GM23338 (cell line): Measurements from ENCODE around the gene OR2A25. TPM values are rescaled to one million over a fixed set of nuclear protein-coding genes. Genes with fewer than 3 reads are reported as not detected.

ENCODE experiments used
- ATAC-seq: fragments of 200-7000 bp; cut with Tn5 transposase; 3 replicates; pipeline ENCODE4 v1.9.1; 2020
- DNase-seq: peaks from one replicate; pipeline ENCODE4 v3.0.0-alpha.2; 2015; ENCODE audit warnings: low spot score
- H2AFZ ChIP-seq: fragments of 200-600 bp; sonication (generic); 2 replicates; pipeline ENCODE4 v1.8.0; 2016; ENCODE audit warnings: antibody characterized with exemption, mild to moderate bottlenecking, moderate library complexity
- H3F3A ChIP-seq: fragments of 200-600 bp; sonication (generic); replicated peaks from 2 replicates; pipeline ENCODE4 v1.8.0; 2017; ENCODE audit warnings: antibody characterized with exemption, mixed run types, low read depth
- H3K27ac ChIP-seq: fragments of 200-600 bp; sonication (generic); 2 replicates; pipeline ENCODE4 v1.6.1; 2016; ENCODE audit warnings: low read depth
- H3K27me3 ChIP-seq: fragments of 200-600 bp; sonication (generic); 2 replicates; pipeline ENCODE4 v1.8.0; 2016; ENCODE audit warnings: mild to moderate bottlenecking, mixed run types, moderate library complexity; ENCODE audit not compliant: insufficient read depth
- H3K36me3 ChIP-seq: fragments of 200-600 bp; sonication (generic); 2 replicates; pipeline ENCODE4 v1.8.0; 2016; ENCODE audit warnings: mild to moderate bottlenecking; ENCODE audit not compliant: insufficient read depth
- H3K4me1 ChIP-seq: fragments of 200-600 bp; sonication (generic); 2 replicates; pipeline ENCODE4 v1.8.0; 2016; ENCODE audit warnings: mild to moderate bottlenecking, moderate library complexity; ENCODE audit not compliant: insufficient read depth
- H3K4me2 ChIP-seq: fragments of 200-600 bp; sonication (generic); 2 replicates; pipeline ENCODE4 v1.7.1; 2017; ENCODE audit warnings: mixed run types
- H3K4me3 ChIP-seq: fragments of 200-600 bp; sonication (generic); 2 replicates; pipeline ENCODE4 v1.6.1; 2016; ENCODE audit warnings: mixed run types
- H3K79me2 ChIP-seq: fragments of 200-600 bp; sonication (generic); replicated peaks from 2 replicates; pipeline ENCODE4 v1.8.0; 2017; ENCODE audit warnings: mild to moderate bottlenecking; ENCODE audit not compliant: insufficient read depth
- H3K9me2 ChIP-seq: fragments of 200-600 bp; sonication (generic); 2 replicates; pipeline ENCODE4 v1.8.0; 2017; ENCODE audit not compliant: insufficient read depth
- H4K20me1 ChIP-seq: fragments of 200-600 bp; sonication (generic); replicated peaks from 2 replicates; pipeline ENCODE4 v1.8.0; 2017; ENCODE audit warnings: mild to moderate bottlenecking; ENCODE audit not compliant: insufficient read depth
- H3K27ac Mint-ChIP-seq: 2 replicates; pipeline ENCODE4 v1.8.0; 2020; ENCODE audit warnings: inconsistent platforms, mild to moderate bottlenecking, moderate library complexity, mixed read lengths
- H3K27me3 Mint-ChIP-seq: 3 replicates; pipeline ENCODE4 v1.8.0; 2022; ENCODE audit warnings: low read depth, mild to moderate bottlenecking, moderate library complexity, mixed read lengths, inconsistent platforms; ENCODE audit not compliant: insufficient read depth, poor library complexity
- H3K36me3 Mint-ChIP-seq: 3 replicates; pipeline ENCODE4 v1.8.0; 2021; ENCODE audit warnings: low read depth, mild to moderate bottlenecking, inconsistent platforms, moderate library complexity, mixed read lengths
- H3K4me1 Mint-ChIP-seq: 3 replicates; pipeline ENCODE4 v1.8.0; 2020; ENCODE audit warnings: mild to moderate bottlenecking, inconsistent platforms, mixed read lengths
- H3K4me3 Mint-ChIP-seq: 3 replicates; pipeline ENCODE4 v1.8.0; 2021; ENCODE audit warnings: moderate library complexity, mild to moderate bottlenecking, inconsistent platforms, mixed read lengths
- H3K9me3 Mint-ChIP-seq: 3 replicates; pipeline ENCODE4 v1.8.0; 2020; ENCODE audit warnings: moderate library complexity, mild to moderate bottlenecking, inconsistent platforms, mixed read lengths
- CREB1 ChIP-seq: fragments of 250-450 bp; sonication (Bioruptor Pico); IDR thresholded peaks from 2 replicates; pipeline ENCODE4 v1.5.0; 2020; ENCODE audit warnings: low read depth, mild to moderate bottlenecking, moderate library complexity
- CTCF ChIP-seq, 2 experiments: fragments of 200-600 bp in 1 of 2; sonication (generic) in 1 of 2; conservative IDR thresholded peaks; 2 replicates each; pipeline versions ENCODE4 v1.5.1 to v1.6.1; 2016 to 2017; ENCODE audit warnings: antibody characterized with exemption in 2 of 2, low read depth in 2 of 2, mild to moderate bottlenecking in 2 of 2, moderate library complexity in 1 of 2
- ETS1 ChIP-seq: IDR thresholded peaks from 2 replicates; pipeline ENCODE4 v1.6.1; 2016; ENCODE audit warnings: antibody characterized with exemption
- EZH2 ChIP-seq: fragments of 200-600 bp; sonication (generic); IDR thresholded peaks from one replicate; pipeline ENCODE4 v1.8.0; 2017; ENCODE audit warnings: antibody characterized with exemption, mild to moderate bottlenecking, low read depth; ENCODE audit not compliant: unreplicated experiment
- EZH2phosphoT487 ChIP-seq: fragments of 200-600 bp; sonication (generic); IDR thresholded peaks from one replicate; pipeline ENCODE4 v1.8.1; 2018; ENCODE audit warnings: antibody characterized with exemption; ENCODE audit not compliant: unreplicated experiment
- JUNB ChIP-seq: IDR thresholded peaks from one replicate; pipeline ENCODE4 v1.6.1; 2016; ENCODE audit warnings: antibody characterized with exemption; ENCODE audit not compliant: unreplicated experiment
- NANOG ChIP-seq: IDR thresholded peaks from 2 replicates; pipeline ENCODE4 v1.6.1; 2016; ENCODE audit warnings: antibody characterized with exemption, borderline replicate concordance
- POLR2AphosphoS5 ChIP-seq: IDR thresholded peaks from 2 replicates; pipeline ENCODE4 v1.6.1; 2016; ENCODE audit warnings: antibody characterized with exemption, low read depth
- REST ChIP-seq: IDR thresholded peaks from one replicate; pipeline ENCODE4 v1.6.1; 2018; ENCODE audit warnings: antibody characterized with exemption; ENCODE audit not compliant: unreplicated experiment
- STAT1 ChIP-seq: IDR thresholded peaks from one replicate; pipeline ENCODE4 v1.6.1; 2016; ENCODE audit warnings: antibody characterized with exemption; ENCODE audit not compliant: unreplicated experiment
- ZNF114 ChIP-seq: fragments of 250-450 bp; sonication (Bioruptor Pico); IDR thresholded peaks from 2 replicates; pipeline ENCODE4 v1.5.0; 2020; ENCODE audit warnings: mild to moderate bottlenecking, moderate library complexity
- ZNF331 ChIP-seq: fragments of 250-450 bp; sonication (Bioruptor Pico); IDR thresholded peaks from 2 replicates; pipeline ENCODE4 v1.5.0; 2020; ENCODE audit warnings: low read depth, mild to moderate bottlenecking, moderate library complexity
- ZNF462 ChIP-seq: fragments of 250-450 bp; sonication (Bioruptor Pico); IDR thresholded peaks from 2 replicates; pipeline ENCODE4 v1.5.0; 2020; ENCODE audit warnings: mild to moderate bottlenecking, moderate library complexity
- polyA plus RNA-seq: library from polyadenylated mRNA; unstranded; fragments of >200 nt; fragmentation: Nextera tagmentation; extraction: Ambion mirVana; gene quantifications from 2 replicates; pipeline ENCODE4 v1.2.1, GENCODE V29; 2016
- total RNA-seq: library from RNA; depleted of rRNA; stranded (reverse); fragments of >200 nt; shearing (Covaris generic); gene quantifications from 2 replicates; pipeline ENCODE4 v1.2.3, GENCODE V29; 2014

Gene OR2A25
- total and polyA plus RNA-seq, 2 experiments from 2014 or later: not detected

- no peaks in the 10 kb centered on the region for H4K20me1 ChIP-seq
- H3K36me3 ChIP-seq: no peaks in the 10 kb centered on the region
- no peaks in the 10 kb centered on the region for H3K36me3 Mint-ChIP-seq
- TF ChIP-seq EZH2phosphoT487: no peak
- TF ChIP-seq STAT1: no peak
- no peak for TF ChIP-seq EZH2
- no peak for TF ChIP-seq ZNF114 (CRISPR knock-in tag)
- TF ChIP-seq CREB1 (CRISPR knock-in tag): no peak
- no peak for TF ChIP-seq ZNF462 (CRISPR knock-in tag)
- no peak for TF ChIP-seq POLR2AphosphoS5
- TF ChIP-seq NANOG: no peak
- TF ChIP-seq ETS1: no peak
- no peak for TF ChIP-seq REST
- no peak for TF ChIP-seq ZNF331
- no peak for TF ChIP-seq JUNB
- no peak for TF ChIP-seq CTCF (conservative IDR thresholded peaks at IDR 0.05; ENCODE audit: low read depth in 2 of 2)
- ATAC-seq: no peak
- H3K27me3 ChIP-seq: no peaks in the 10 kb centered on the region
- no peak overlapping the region for H2AFZ ChIP-seq
- no peaks in the 10 kb centered on the region for H3F3A ChIP-seq
- no peaks in the 10 kb centered on the region for H3K27me3 Mint-ChIP-seq
- H3K4me3 ChIP-seq: no peak overlapping the region
- H3K9me3 Mint-ChIP-seq: no peaks in the 10 kb centered on the region
- H3K4me3 Mint-ChIP-seq: no peak overlapping the region
- DNase-seq: no peak
- H3K4me2 ChIP-seq: no peak overlapping the region
- no peak overlapping the region for H3K27ac ChIP-seq
- no peaks in the 10 kb centered on the region for H3K9me2 ChIP-seq
- H3K4me1 Mint-ChIP-seq: no peaks in the 10 kb centered on the region
- no peaks in the 10 kb centered on the region for H3K4me1 ChIP-seq
- no peak overlapping the region for H3K27ac Mint-ChIP-seq
- no peaks in the 10 kb centered on the region for H3K79me2 ChIP-seq
Measured at GRCh38 chr7:144028547-144028946, 41.1 kb upstream of the OR2A25 start.
